Dermis microvascular lymphatic vessel endothelial cell (primary cell): ENCODE data around the gene RFXANK. TPM values are rescaled to one million over a fixed set of nuclear protein-coding genes. Genes with fewer than 3 reads are reported as not detected.
"Not testable (repeated sequence)": the region's sequence is repeated elsewhere in the genome, so short reads cannot be mapped to it uniquely, and the experiment has no call there.

Experiments
- DNase-seq, 2 donors: peaks; one replicate each; pipeline versions ENCODE4 v3.0.0 to v3.0.0-alpha.2; 2010; ENCODE audit warnings: low read depth in 2 of 2
- total RNA-seq: library from RNA; depleted of rRNA; stranded (reverse); fragments of >200 nt; gene quantifications from 2 replicates; pipeline ENCODE4 v1.2.1, GENCODE V29; 2014

The RFXANK gene
- total RNA-seq, 1 donor from 2014 or later: 70.7 TPM

GRCh38 chr19:19170053-19170872 is 21.8 kb upstream of the RFXANK start, which contains the start of gene MEF2B:
TSS of gene MEF2B (minus strand) at chr19:19170263. CDS start at chr19:19150735, 19,528 bp downstream.
- DNase-seq: peak; percentile 10 to 67

- DNase-seq: no peak
Observed at GRCh38 chr19:19170873-19171672, 21.0 kb upstream of the RFXANK start.

GRCh38 chr19:19171821-19172532 is 20.1 kb upstream of the RFXANK start:
- no peak for DNase-seq

GRCh38 chr19:19173243-19173642 is 18.8 kb upstream of the RFXANK start:
- DNase-seq: not testable (repeated sequence)

GRCh38 chr19:19176950-19177349 is 15.1 kb upstream of the RFXANK start:
- DNase-seq: no peak

- no peak for DNase-seq
Observed at GRCh38 chr19:19179548-19180441, 12.3 kb upstream of the RFXANK start.

GRCh38 chr19:19181488-19181998 is 10.5 kb upstream of the RFXANK start:
- DNase-seq: no peak

- peak in 1 of 2 donors; percentile 59 for DNase-seq
Observed at GRCh38 chr19:19185853-19186740, 6.0 kb upstream of the RFXANK start.

- no peak for DNase-seq
Observed at GRCh38 chr19:19186742-19187141, 5.3 kb upstream of the RFXANK start.

- no peak for DNase-seq
Observed at GRCh38 chr19:19191768-19192077, 335 bp upstream of the RFXANK start.

- DNase-seq: peak in 1 of 2 donors; percentile 61
Observed at GRCh38 chr19:19192910-19193423, 909 bp downstream of the RFXANK start.

- DNase-seq: no peak
Observed at GRCh38 chr19:19193926-19194325, 1.9 kb downstream of the RFXANK start.

GRCh38 chr19:19201697-19202630 is 9.9 kb downstream of the RFXANK start:
- no peak for DNase-seq

GRCh38 chr19:19202707-19203011 is 10.6 kb downstream of the RFXANK start:
- DNase-seq: no peak

- peak; percentile 82 to 90 for DNase-seq
Observed at GRCh38 chr19:19203012-19203856, 11.2 kb downstream of the RFXANK start, which contains the start of gene NR2C2AP. TSS of gene NR2C2AP (minus strand) at chr19:19203414. CDS start at chr19:19203060, 354 bp downstream.

- DNase-seq: no peak
Observed at GRCh38 chr19:19204181-19204580, 12.1 kb downstream of the RFXANK start.
